Measurements from ENCODE around the gene CERS6. TPM values are rescaled to one million over a fixed set of nuclear protein-coding genes. Genes with fewer than 3 reads are reported as not detected.

CERS6 gene
- total and polyA plus RNA-seq, 10 of the 15 experiments (the other 5 are each of a cell fraction or from before 2014, with no cell fraction given): 1.3 to 20.4 (median 14.1) TPM

DNA sequence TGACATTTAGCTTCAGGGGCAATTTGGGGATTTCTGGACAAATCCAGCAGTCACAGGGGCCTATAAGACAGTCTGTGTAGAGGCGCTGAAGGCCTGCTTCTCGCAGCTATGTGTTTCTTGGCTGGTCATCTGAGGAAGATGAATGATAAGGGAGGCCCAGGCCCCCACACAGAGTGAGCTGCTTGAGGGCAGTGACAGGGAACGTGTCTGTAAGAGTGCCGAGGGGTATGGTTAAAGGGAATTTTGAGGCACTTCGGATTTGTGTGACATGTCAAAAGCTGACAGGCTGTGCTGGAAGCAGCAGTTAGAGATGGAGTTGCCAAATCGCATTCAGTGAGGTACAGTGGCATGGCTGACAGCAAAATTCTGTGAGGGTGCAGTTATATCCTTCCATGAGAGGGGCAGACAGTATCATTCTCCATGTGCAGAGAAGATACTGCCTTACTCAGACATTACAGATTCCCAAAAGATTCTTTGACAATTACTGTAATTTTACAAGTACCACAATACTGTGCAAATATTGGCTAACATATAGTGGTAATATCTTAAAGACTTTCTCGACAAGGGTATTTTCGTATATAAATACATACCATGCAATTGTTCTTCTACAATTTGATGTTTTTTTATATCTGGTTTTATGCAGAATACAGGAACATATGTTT lies 74.0 kb downstream of the CERS6 start:
- POLR2A ChIA-PET: no interaction called here
- H3K4me2 ChIP-seq (ENCODE audit: control insufficient read depth, insufficient read depth): no peak overlapping the region
- H3K9me3 ChIP-seq (replicated peaks; ENCODE audit: control insufficient read depth, insufficient read depth, low read length): peaks cover 4% of the 10 kb centered on the region; the same call in 2 of the 3 replicates
- intact Hi-C loops (cut with micrococcal nuclease; ENCODE audit: unreplicated experiment): loop anchor here (5.0 kb wide), 2 partner anchors 33 to 73 kb away; partner anchors contain the start of gene CERS6
- CTCF ChIA-PET: interaction anchor here (0.6 kb wide), 1 partner anchor 60 kb away, joined by 3 read pairs; no protein-coding TSS in a partner anchor
- no peak overlapping the region for H3K4me3 ChIP-seq
- in situ Hi-C loops (cut with MboI): no loop called here
- BruUV-seq (replicated peaks): no TSS peak
- WGBS (ENCODE audit: insufficient coverage, insufficient replicate concordance, low lambda C conversion rate, missing lambda C conversion rate): 92% methylated on average over 8 of the region's 8 CpGs
- H3K9ac ChIP-seq (ENCODE audit: control insufficient read depth, insufficient read depth, low read length): no peak overlapping the region
- H4K20me1 ChIP-seq (ENCODE audit: control insufficient read depth, insufficient read depth): no peaks in the 10 kb centered on the region; the same call in 1 of the 2 replicates
- no peak for DNase-seq (ENCODE audit: low read depth, low spot score)
- H3K79me2 ChIP-seq (ENCODE audit: control insufficient read depth, insufficient read depth, low read length): peaks cover 61% of the 10 kb centered on the region
- no peak overlapping the region for H3K27ac ChIP-seq (ENCODE audit: control insufficient read depth, insufficient read depth)
- RAD21 ChIA-PET (ENCODE audit: unreplicated experiment): no interaction called here
- ATAC-seq: peak; percentile 17; the same call in 2 of the 3 replicates
- peaks cover 28% of the 10 kb centered on the region for H3K4me1 ChIP-seq (ENCODE audit: control insufficient read depth, insufficient read depth, low read length)
- FAIRE-seq: no peak
- H3K27me3 ChIP-seq (replicated peaks in 1 of 2; ENCODE audit: control insufficient read depth in 2 of 2, insufficient read depth in 2 of 2, low read length in 1 of 2): no peaks in the 10 kb centered on the region
- H2AFZ ChIP-seq (ENCODE audit: control insufficient read depth, low read depth, low read length): no peak overlapping the region
- SMC1A ChIA-PET (ENCODE audit: uncharacterized antibody, unreplicated experiment): interaction anchor here (0.6 to 1.5 kb wide), 2 partner anchors 39 to 178 kb away, joined by 3 to 6 read pairs; no protein-coding TSS in a partner anchor
- no peak for TF ChIP-seq TBL1XR1 (IDR thresholded peaks at IDR 0.05; ENCODE audit: low read depth, low read length)
- TF ChIP-seq, protein P1, sequence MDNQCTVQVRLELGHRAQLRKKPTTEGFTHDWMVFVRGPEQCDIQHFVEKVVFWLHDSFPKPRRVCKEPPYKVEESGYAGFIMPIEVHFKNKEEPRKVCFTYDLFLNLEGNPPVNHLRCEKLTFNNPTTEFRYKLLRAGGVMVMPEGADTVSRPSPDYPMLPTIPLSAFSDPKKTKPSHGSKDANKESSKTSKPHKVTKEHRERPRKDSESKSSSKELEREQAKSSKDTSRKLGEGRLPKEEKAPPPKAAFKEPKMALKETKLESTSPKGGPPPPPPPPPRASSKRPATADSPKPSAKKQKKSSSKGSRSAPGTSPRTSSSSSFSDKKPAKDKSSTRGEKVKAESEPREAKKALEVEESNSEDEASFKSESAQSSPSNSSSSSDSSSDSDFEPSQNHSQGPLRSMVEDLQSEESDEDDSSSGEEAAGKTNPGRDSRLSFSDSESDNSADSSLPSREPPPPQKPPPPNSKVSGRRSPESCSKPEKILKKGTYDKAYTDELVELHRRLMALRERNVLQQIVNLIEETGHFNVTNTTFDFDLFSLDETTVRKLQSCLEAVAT (IDR thresholded peaks at IDR 0.05): no peak
- no peaks in the 10 kb centered on the region for H3K36me3 ChIP-seq (ENCODE audit: control insufficient read depth in 2 of 2, insufficient read depth in 2 of 2, low read length in 1 of 2)

DNA sequence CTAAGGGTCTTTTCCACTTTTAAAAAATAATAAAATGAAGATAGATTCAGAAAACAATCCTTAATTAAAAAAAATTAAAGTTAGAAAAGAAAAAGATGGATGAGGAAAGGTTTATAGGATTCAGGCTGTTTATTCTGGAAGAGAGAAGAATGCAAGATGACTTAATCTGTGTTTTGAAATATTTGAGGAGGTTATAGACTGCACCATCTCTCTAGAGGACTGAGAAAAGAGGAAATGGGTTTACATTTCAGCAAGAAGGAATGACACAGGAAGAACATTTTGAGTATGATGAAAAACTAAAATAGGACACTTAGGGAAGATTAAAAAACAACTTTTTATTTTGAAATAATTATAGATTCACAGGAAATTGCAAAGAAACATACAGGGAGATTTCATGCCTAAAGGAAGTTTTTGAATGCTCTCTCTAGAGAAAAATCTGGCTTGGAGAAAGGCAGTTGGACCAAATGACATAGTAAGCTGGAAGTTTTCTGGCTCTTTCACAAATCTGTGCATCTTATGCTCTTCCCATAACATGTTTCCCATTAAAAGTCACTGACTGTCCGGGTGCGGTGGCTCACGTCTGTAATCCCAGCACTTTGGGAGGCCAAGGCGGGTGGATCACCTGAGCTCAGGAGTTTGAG lies 75.0 kb downstream of the CERS6 start:
- Histone ChIP-seq H3K4me3 (peak overlapping the region; percentile 46; the same call in 1 of the 2 replicates), H3K4me2 (ENCODE audit: control insufficient read depth, insufficient read depth) (peak overlapping the region; percentile 86), H3K9ac (ENCODE audit: control insufficient read depth, insufficient read depth, low read length) (no peak overlapping the region; the same call in 1 of the 2 replicates), H2AFZ (ENCODE audit: control insufficient read depth, low read depth, low read length) (no peak overlapping the region), H3K36me3 (ENCODE audit: control insufficient read depth in 2 of 2, insufficient read depth in 2 of 2, low read length in 1 of 2) (no peaks in the 10 kb centered on the region), H3K27me3 (replicated peaks in 1 of 2; ENCODE audit: control insufficient read depth in 2 of 2, insufficient read depth in 2 of 2, low read length in 1 of 2) (no peaks in the 10 kb centered on the region), H4K20me1 (ENCODE audit: control insufficient read depth, insufficient read depth) (no peaks in the 10 kb centered on the region), H3K27ac (ENCODE audit: control insufficient read depth, insufficient read depth) (peak overlapping the region; percentile 61), H3K4me1 (ENCODE audit: control insufficient read depth, insufficient read depth, low read length) (peaks cover 28% of the 10 kb centered on the region), H3K79me2 (ENCODE audit: control insufficient read depth, insufficient read depth, low read length) (peaks cover 64% of the 10 kb centered on the region), H3K9me3 (replicated peaks; ENCODE audit: control insufficient read depth, insufficient read depth, low read length) (peaks cover 6% of the 10 kb centered on the region; the same call in 2 of the 3 replicates)
- ChIA-PET CTCF (no interaction called here), RAD21 (ENCODE audit: unreplicated experiment) (no interaction called here), POLR2A (no interaction called here), SMC1A (ENCODE audit: uncharacterized antibody, unreplicated experiment) (interaction anchor here (0.6 to 1.5 kb wide), 3 partner anchors 35 to 250 kb away, joined by 3 to 6 read pairs (median 3); no protein-coding TSS in a partner anchor)
- BruUV-seq (replicated peaks): no TSS peak
- in situ Hi-C loops (cut with MboI) (no loop called here), intact Hi-C loops (cut with micrococcal nuclease; ENCODE audit: unreplicated experiment) (loop anchor here (5.0 kb wide), 2 partner anchors 34 to 74 kb away; partner anchors contain the start of gene CERS6)
- FAIRE-seq (no peak), DNase-seq (ENCODE audit: low read depth, low spot score) (no peak), ATAC-seq (peak; percentile 69)
- 17% methylated on average over 4 of the region's 4 CpGs for WGBS (ENCODE audit: insufficient coverage, insufficient replicate concordance, low lambda C conversion rate, missing lambda C conversion rate)
- TF ChIP-seq JUNB (IDR thresholded peaks at IDR 0.05) (0 out of 2 replicates have a peak, but pooled peaks have one; percentile 16), NFIC (IDR thresholded peaks at IDR 0.05; ENCODE audit: low read depth, low read length) (peak; percentile 67; the same call in 1 of the 2 replicates), IKZF2 (IDR thresholded peaks at IDR 0.05) (peak in 1 of 2 experiments; percentile 11; a peak in 2 of 4 replicates), MEF2B (IDR thresholded peaks at IDR 0.05; ENCODE audit: partially characterized antibody, poor library complexity, severe bottlenecking) (peak; percentile 41), MEF2A (IDR thresholded peaks at IDR 0.05; ENCODE audit: insufficient read depth, low read depth, low read length) (0 out of 2 replicates have a peak, but pooled peaks have one; percentile 46), HDAC6 (IDR thresholded peaks at IDR 0.05; ENCODE audit: unreplicated experiment) (no peak)
- TF ChIP-seq, protein P2, sequence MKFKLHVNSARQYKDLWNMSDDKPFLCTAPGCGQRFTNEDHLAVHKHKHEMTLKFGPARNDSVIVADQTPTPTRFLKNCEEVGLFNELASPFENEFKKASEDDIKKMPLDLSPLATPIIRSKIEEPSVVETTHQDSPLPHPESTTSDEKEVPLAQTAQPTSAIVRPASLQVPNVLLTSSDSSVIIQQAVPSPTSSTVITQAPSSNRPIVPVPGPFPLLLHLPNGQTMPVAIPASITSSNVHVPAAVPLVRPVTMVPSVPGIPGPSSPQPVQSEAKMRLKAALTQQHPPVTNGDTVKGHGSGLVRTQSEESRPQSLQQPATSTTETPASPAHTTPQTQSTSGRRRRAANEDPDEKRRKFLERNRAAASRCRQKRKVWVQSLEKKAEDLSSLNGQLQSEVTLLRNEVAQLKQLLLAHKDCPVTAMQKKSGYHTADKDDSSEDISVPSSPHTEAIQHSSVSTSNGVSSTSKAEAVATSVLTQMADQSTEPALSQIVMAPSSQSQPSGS (IDR thresholded peaks at IDR 0.05; ENCODE audit: low read length): peak; percentile 42; the same call in 1 of the 2 replicates
- TF ChIP-seq, protein P3, sequence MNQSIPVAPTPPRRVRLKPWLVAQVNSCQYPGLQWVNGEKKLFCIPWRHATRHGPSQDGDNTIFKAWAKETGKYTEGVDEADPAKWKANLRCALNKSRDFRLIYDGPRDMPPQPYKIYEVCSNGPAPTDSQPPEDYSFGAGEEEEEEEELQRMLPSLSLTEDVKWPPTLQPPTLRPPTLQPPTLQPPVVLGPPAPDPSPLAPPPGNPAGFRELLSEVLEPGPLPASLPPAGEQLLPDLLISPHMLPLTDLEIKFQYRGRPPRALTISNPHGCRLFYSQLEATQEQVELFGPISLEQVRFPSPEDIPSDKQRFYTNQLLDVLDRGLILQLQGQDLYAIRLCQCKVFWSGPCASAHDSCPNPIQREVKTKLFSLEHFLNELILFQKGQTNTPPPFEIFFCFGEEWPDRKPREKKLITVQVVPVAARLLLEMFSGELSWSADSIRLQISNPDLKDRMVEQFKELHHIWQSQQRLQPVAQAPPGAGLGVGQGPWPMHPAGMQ (IDR thresholded peaks at IDR 0.05; ENCODE audit: borderline replicate concordance): no peak

All from GM12878 (cell line).